ENCODE data around the gene ZMYND10. TPM values are rescaled to one million over a fixed set of nuclear protein-coding genes. Genes with fewer than 3 reads are reported as not detected.

ZMYND10 gene
- total and polyA plus RNA-seq, 2 experiments from 2014 or later, result 0.29 to 0.31 TPM

DNA sequence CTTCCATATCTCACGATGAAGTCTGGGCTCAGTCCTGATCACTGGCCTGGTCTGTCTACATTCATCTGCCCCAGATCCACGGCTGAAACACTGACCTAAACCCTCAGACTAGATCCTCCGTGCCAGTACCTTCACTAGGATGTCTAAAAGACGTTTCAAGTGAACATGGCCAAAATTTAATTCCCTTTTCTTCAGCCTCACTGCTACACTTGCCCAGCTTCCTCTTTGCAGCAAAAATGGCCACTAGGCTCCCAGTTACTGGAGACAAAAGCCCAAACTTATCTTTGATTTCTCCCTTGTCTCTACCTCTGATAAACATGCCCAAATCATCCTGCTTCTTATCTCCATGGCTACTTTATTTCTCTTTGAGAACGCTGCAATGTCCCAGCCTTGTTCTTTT, 6.6 kb downstream of the ZMYND10 start (continued):
- TF ChIP-seq ZNF114 (CRISPR knock-in tag; IDR thresholded peaks at IDR 0.05), result no peak

DNA sequence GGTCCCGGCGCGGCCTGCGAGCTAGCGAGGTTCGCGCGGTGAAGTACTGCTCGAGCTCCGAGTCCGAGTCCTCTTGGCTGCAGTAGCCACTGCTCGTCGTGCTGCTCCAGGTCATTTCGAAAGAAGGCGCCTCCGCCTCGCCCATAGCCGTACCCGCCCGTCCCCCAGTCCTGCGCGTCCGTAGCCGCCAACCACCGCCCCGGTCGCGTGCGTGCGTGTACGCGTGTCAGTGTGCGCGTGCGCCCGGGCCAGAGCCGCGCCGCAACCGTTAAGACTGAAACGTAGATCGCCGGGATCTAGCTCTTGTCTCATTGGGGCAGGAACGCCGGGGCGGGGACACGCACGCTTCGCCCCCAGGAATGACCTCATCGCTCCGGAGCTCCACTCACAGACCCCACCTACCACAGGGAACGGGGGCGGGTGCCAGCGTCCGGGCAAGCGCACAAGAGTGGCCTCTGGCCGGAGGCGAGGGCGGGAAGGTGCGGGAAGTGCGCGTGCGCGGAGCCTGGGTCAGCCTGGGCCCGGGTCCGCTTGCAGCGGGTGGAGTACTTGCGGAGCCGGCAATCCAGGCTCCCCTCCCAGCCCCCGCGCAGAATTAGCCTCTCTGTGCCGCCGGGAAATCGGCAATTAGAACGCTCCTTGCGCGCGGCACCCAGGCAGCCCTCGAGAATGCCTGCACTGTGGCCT, 8.2 kb downstream of the ZMYND10 start:
- H3F3A ChIP-seq (replicated peaks; ENCODE audit: low read depth), result peaks cover 38% of the 10 kb centered on the region
- Mint-ChIP-seq H3K4me3 (peak overlapping the region; percentile 90), H3K4me1 (peaks cover 34% of the 10 kb centered on the region), H3K27me3 (ENCODE audit: insufficient read depth, low read depth, poor library complexity) (peaks cover 51% of the 10 kb centered on the region), H3K9me3 (peaks cover 3% of the 10 kb centered on the region; the same call in 1 of the 3 replicates), H3K36me3 (ENCODE audit: low read depth) (peaks cover under 1% of the 10 kb centered on the region; the same call in 1 of the 3 replicates), H3K27ac (peak overlapping the region; percentile 95)
- peaks cover 36% of the 10 kb centered on the region for H3K79me2 ChIP-seq (replicated peaks; ENCODE audit: insufficient read depth)
- no peaks in the 10 kb centered on the region for H3K36me3 ChIP-seq (ENCODE audit: insufficient read depth)
- peaks cover 24% of the 10 kb centered on the region for H3K4me1 ChIP-seq (ENCODE audit: insufficient read depth)
- peak overlapping the region; percentile 87 for H3K27ac ChIP-seq (ENCODE audit: low read depth)
- peaks cover 17% of the 10 kb centered on the region for H4K20me1 ChIP-seq (replicated peaks; ENCODE audit: insufficient read depth)
- peaks cover 42% of the 10 kb centered on the region for H3K27me3 ChIP-seq (ENCODE audit: insufficient read depth)
- peak overlapping the region; percentile 91; the same call in 1 of the 2 replicates for H2AFZ ChIP-seq
- peak overlapping the region; percentile 90 for H3K4me2 ChIP-seq
- ATAC-seq (peak; percentile 75), DNase-seq (ENCODE audit: low spot score) (peak; percentile 99)
- peak overlapping the region; percentile 97 for H3K4me3 ChIP-seq
- no peaks in the 10 kb centered on the region for H3K9me2 ChIP-seq (ENCODE audit: insufficient read depth)
- no peak for TF ChIP-seq NANOG (IDR thresholded peaks at IDR 0.05; ENCODE audit: borderline replicate concordance)
- no peak for TF ChIP-seq EZH2 (IDR thresholded peaks at IDR 0.05; ENCODE audit: low read depth, unreplicated experiment)
- TF ChIP-seq, protein P1, sequence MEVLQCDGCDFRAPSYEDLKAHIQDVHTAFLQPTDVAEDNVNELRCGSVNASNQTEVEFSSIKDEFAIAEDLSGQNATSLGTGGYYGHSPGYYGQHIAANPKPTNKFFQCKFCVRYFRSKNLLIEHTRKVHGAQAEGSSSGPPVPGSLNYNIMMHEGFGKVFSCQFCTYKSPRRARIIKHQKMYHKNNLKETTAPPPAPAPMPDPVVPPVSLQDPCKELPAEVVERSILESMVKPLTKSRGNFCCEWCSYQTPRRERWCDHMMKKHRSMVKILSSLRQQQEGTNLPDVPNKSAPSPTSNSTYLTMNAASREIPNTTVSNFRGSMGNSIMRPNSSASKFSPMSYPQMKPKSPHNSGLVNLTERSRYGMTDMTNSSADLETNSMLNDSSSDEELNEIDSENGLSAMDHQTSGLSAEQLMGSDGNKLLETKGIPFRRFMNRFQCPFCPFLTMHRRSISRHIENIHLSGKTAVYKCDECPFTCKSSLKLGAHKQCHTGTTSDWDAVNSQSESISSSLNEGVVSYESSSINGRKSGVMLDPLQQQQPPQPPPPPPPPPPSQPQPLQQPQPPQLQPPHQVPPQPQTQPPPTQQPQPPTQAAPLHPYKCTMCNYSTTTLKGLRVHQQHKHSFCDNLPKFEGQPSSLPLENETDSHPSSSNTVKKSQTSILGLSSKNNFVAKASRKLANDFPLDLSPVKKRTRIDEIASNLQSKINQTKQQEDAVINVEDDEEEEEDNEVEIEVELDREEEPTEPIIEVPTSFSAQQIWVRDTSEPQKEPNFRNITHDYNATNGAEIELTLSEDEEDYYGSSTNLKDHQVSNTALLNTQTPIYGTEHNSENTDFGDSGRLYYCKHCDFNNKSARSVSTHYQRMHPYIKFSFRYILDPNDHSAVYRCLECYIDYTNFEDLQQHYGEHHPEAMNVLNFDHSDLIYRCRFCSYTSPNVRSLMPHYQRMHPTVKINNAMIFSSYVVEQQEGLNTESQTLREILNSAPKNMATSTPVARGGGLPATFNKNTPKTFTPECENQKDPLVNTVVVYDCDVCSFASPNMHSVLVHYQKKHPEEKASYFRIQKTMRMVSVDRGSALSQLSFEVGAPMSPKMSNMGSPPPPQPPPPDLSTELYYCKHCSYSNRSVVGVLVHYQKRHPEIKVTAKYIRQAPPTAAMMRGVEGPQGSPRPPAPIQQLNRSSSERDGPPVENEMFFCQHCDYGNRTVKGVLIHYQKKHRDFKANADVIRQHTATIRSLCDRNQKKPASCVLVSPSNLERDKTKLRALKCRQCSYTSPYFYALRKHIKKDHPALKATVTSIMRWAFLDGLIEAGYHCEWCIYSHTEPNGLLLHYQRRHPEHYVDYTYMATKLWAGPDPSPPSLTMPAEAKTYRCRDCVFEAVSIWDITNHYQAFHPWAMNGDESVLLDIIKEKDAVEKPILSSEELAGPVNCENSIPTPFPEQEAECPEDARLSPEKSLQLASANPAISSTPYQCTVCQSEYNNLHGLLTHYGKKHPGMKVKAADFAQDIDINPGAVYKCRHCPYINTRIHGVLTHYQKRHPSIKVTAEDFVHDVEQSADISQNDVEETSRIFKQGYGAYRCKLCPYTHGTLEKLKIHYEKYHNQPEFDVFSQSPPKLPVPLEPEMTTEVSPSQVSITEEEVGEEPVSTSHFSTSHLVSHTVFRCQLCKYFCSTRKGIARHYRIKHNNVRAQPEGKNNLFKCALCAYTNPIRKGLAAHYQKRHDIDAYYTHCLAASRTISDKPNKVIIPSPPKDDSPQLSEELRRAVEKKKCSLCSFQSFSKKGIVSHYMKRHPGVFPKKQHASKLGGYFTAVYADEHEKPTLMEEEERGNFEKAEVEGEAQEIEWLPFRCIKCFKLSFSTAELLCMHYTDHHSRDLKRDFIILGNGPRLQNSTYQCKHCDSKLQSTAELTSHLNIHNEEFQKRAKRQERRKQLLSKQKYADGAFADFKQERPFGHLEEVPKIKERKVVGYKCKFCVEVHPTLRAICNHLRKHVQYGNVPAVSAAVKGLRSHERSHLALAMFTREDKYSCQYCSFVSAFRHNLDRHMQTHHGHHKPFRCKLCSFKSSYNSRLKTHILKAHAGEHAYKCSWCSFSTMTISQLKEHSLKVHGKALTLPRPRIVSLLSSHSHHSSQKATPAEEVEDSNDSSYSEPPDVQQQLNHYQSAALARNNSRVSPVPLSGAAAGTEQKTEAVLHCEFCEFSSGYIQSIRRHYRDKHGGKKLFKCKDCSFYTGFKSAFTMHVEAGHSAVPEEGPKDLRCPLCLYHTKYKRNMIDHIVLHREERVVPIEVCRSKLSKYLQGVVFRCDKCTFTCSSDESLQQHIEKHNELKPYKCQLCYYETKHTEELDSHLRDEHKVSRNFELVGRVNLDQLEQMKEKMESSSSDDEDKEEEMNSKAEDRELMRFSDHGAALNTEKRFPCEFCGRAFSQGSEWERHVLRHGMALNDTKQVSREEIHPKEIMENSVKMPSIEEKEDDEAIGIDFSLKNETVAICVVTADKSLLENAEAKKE (CRISPR knock-in tag; IDR thresholded peaks at IDR 0.05), result no peak
- TF ChIP-seq, protein P2, sequence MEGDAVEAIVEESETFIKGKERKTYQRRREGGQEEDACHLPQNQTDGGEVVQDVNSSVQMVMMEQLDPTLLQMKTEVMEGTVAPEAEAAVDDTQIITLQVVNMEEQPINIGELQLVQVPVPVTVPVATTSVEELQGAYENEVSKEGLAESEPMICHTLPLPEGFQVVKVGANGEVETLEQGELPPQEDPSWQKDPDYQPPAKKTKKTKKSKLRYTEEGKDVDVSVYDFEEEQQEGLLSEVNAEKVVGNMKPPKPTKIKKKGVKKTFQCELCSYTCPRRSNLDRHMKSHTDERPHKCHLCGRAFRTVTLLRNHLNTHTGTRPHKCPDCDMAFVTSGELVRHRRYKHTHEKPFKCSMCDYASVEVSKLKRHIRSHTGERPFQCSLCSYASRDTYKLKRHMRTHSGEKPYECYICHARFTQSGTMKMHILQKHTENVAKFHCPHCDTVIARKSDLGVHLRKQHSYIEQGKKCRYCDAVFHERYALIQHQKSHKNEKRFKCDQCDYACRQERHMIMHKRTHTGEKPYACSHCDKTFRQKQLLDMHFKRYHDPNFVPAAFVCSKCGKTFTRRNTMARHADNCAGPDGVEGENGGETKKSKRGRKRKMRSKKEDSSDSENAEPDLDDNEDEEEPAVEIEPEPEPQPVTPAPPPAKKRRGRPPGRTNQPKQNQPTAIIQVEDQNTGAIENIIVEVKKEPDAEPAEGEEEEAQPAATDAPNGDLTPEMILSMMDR (conservative IDR thresholded peaks at IDR 0.05; ENCODE audit: low read depth in 2 of 2), result no peak
- TF ChIP-seq JUNB (IDR thresholded peaks at IDR 0.05; ENCODE audit: unreplicated experiment), result no peak
- TF ChIP-seq, protein P3, sequence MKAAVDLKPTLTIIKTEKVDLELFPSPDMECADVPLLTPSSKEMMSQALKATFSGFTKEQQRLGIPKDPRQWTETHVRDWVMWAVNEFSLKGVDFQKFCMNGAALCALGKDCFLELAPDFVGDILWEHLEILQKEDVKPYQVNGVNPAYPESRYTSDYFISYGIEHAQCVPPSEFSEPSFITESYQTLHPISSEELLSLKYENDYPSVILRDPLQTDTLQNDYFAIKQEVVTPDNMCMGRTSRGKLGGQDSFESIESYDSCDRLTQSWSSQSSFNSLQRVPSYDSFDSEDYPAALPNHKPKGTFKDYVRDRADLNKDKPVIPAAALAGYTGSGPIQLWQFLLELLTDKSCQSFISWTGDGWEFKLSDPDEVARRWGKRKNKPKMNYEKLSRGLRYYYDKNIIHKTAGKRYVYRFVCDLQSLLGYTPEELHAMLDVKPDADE (IDR thresholded peaks at IDR 0.05), result 0 out of 2 replicates have a peak, but pooled peaks have one; percentile 11
- TF ChIP-seq CREB1 (CRISPR knock-in tag; IDR thresholded peaks at IDR 0.05; ENCODE audit: low read depth), result peak; percentile 56
- TF ChIP-seq ZNF114 (CRISPR knock-in tag; IDR thresholded peaks at IDR 0.05), result no peak
- TF ChIP-seq, protein P4, sequence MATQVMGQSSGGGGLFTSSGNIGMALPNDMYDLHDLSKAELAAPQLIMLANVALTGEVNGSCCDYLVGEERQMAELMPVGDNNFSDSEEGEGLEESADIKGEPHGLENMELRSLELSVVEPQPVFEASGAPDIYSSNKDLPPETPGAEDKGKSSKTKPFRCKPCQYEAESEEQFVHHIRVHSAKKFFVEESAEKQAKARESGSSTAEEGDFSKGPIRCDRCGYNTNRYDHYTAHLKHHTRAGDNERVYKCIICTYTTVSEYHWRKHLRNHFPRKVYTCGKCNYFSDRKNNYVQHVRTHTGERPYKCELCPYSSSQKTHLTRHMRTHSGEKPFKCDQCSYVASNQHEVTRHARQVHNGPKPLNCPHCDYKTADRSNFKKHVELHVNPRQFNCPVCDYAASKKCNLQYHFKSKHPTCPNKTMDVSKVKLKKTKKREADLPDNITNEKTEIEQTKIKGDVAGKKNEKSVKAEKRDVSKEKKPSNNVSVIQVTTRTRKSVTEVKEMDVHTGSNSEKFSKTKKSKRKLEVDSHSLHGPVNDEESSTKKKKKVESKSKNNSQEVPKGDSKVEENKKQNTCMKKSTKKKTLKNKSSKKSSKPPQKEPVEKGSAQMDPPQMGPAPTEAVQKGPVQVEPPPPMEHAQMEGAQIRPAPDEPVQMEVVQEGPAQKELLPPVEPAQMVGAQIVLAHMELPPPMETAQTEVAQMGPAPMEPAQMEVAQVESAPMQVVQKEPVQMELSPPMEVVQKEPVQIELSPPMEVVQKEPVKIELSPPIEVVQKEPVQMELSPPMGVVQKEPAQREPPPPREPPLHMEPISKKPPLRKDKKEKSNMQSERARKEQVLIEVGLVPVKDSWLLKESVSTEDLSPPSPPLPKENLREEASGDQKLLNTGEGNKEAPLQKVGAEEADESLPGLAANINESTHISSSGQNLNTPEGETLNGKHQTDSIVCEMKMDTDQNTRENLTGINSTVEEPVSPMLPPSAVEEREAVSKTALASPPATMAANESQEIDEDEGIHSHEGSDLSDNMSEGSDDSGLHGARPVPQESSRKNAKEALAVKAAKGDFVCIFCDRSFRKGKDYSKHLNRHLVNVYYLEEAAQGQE (IDR thresholded peaks at IDR 0.05; ENCODE audit: unreplicated experiment), result no peak
- no peak for TF ChIP-seq ZNF331 (CRISPR knock-in tag; IDR thresholded peaks at IDR 0.05; ENCODE audit: low read depth)
- no peak for TF ChIP-seq STAT1 (IDR thresholded peaks at IDR 0.05; ENCODE audit: unreplicated experiment)
- no peak for TF ChIP-seq EZH2phosphoT487 (IDR thresholded peaks at IDR 0.05; ENCODE audit: unreplicated experiment)

Data from GM23338 (cell line).